SW480 (cell line): Measurements from ENCODE around the gene POLR2L.

Experiments used
- DNase-seq: peaks from one replicate; pipeline ENCODE4 v3.0.0-alpha.2; 2016; ENCODE audit warnings: low spot score

Gene POLR2L

DNA sequence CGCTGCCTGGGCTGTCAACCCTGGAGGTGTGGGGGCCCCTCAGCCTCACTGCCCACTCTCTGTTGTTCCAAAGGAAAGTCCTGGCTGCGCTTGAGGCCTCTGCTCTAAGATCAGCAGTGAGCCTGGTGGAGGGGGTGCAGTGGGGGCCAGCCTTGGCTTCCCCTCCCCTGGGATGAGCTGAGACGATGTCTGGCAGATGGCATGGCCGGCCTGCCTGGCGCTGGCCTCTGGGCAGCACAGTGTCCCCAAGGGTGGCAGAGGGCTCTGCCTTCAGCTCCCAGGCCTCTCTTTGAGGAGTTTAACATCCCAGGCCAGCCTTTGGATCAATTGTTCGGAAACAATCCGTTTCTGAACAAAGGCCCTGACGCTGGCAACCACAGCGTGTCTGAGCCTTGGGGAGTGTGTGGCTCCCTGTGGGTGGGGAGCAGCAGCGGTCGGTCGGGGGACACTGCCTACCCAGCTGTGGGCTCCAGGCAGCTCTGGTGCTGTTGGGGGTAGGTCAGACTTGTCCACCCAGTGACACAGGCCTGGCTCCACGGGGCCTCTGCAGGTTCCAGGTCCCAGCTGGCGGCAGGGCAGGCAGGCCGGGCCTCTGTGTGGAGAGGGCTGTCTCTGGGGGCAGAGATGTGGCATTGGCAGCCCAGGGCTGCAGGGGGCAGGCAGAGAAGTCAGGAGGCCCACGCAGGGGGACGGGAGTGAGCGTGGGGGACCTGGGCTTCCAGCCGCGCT, 12.4 kb upstream of the POLR2L start:
- no peak for DNase-seq

DNA sequence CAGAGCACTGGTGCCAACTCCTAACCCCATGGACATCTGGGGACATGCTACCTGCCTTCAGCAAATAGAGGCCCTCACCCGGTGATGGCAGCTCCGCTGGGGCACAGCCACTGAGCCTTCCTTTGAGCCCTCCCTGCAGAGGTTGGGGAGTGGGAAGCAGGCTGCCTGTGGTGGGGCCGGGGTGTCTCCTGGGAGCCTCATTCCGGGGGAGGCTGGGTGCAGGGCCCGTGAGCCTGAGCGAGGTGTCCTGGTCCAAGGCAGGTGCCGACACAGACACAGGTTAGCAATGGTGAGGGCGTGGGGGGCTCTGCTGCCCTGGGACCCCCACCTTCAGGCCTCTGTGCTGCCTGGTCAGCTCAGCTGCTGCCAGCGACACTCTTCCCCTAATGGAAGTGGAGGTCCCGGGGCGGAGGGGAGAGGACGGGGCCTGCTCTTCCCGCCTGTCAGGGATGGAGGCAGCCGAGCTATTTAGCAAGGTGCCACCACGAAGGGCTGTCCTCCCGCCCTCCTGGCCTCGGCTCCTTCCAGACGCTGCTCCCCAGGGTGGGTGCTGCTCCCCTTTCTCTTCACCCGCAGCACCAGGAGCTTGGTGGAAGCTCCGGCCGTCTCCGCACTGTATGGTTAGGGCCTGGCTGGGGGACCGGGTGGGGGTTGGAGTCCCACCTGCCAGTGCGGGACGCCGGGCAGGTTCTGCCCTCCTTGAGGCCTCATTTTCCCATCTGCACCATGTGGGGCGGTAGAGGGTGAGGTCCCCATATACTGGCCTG, 11.5 kb upstream of the POLR2L start:
- no peak for DNase-seq

DNA sequence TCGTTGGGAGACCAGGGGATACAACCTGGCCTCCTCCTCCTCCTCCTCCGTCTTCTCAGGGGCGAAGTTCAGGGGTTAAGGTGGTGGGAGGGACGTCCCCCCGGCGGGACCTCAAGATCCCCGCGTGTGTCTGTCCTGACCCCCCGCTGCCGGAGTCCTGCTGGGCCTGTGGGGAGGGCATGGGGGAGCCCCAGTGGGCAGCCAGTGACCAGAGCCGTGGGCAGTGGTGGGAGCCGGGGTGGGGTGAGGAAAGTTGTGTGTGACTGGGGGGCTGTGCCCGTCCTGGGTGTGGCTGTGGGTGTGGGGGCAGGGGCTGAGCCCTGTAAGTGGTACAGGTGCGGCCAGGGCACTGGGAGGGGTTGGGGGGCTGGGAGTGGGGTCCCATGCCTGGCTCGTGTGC, 10.4 kb upstream of the POLR2L start:
- DNase-seq = no peak

DNA sequence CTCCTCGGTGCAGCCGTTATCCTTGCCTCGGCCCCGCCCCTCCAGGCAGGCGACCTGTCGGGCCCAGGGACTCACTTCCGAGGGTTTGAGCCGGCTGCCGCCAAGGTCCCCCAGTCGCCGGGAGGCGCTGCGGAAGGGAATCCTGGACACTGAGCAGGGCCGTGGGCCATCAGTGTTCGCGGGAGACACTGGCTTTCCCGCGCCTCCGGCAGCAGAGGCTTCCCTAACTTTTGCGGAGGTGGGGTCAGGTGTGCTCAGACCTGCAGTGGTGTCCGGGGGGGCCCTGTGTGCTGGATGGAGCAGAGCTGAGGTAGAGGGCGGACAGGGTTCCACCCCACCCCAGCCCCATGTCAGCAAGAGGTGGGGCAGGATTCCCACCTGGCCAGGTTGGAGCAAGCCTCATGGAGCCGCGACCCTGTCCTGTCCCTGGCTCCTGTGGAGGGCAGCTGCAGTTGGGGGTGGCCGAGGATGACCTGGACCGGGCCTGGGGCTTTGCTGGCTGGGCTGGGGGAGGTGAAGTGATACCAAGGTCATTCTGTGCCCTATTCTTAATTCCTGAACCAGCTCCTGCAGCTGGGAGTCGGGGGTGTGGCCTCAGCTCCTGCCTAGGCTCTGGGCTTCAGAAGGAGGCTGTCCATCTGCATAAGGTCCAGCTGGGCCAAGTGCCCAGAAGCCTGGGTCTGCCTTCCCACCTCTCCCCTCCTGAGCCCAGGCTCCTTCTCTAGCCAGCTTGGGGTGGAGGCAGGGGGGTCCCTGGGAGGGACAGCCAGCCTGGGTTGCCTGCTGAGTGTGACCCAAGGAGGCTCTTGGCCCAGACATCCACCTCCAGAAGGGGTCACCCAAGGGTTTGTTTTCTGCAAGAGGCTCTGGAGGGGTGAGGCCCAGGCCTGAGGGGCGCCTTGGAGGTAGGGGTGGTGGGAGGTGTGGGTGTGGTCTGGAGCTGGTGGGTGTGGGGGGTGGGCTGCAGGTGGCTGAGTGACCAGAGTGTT, 8.7 kb upstream of the POLR2L start:
- no peak for DNase-seq

DNA sequence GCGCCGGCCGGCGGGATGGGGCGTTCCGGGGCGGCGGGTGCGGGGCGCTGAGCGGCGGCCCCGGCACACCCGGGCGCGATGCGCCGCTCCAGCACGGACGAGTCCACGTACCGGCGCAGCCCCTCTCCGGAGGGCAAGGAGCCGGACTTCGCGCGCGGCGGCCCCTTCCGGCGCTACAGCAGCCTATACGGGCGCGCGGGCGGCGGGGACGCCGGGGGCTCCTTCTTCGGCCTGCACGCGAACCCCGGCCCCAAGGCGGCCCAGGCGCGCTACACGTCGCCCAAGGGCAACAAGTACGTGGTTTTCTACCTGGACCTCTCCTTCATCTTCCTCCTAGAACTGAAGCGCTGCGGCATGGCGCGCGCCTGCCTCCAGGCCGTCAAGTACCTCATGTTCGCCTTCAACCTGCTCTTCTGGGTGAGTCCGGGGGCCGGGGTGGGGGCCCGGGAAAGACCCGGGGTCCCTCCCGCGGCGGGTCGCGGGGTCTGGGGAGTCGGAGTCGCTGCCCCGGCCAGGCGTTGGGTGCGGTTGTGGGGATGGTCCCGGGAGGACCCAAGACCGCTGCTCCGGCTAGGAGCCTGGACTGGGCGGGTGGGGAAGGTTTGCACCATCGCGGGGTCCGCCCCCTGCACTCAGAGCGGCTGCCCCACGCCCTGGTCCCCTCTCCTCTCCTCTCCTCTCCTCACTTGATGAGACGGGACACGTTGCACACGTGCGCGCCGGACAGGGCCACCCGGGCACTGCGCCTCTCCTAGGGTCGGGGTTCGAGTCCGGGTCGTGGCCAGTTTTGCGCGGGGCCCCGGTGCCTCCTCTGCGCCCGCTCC, 7.8 kb upstream of the POLR2L start:
- no peak for DNase-seq

DNA sequence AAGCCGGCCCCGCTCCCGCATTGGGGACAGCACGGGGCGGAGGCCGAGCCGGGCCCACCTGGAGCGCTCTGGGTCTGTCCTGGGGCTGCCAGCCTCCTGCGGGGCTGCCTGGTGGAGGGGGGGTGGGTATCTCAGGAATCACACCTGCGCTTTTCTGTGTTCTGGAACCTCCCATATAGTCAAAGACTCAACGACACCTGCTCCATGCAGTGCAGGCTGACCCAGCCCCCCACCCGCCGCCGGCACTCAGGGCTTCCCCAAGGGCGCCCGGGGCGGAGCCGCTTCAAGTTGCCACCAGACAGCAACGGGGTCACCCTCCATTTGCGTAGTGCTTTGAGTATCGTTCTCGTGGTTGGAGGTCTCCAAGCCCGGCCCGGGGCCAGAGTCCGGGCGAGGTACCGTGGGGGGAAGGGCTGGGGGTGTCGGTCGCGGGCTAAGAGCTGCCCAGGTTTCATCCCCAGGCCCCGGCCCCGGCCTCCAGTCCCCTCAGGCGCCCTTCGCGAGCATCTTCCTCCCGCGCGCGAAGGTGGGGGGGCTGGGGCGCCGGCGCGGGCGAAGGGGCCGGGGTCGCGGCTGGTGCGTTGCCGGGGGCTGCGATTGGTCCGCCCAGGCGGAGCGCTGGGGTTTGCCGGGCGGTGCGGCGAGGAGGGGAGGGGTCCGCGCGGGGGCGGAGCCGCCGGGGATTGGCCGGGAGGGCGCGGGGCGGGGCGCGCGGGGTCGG, 6.9 kb upstream of the POLR2L start:
- DNase-seq = no peak

DNA sequence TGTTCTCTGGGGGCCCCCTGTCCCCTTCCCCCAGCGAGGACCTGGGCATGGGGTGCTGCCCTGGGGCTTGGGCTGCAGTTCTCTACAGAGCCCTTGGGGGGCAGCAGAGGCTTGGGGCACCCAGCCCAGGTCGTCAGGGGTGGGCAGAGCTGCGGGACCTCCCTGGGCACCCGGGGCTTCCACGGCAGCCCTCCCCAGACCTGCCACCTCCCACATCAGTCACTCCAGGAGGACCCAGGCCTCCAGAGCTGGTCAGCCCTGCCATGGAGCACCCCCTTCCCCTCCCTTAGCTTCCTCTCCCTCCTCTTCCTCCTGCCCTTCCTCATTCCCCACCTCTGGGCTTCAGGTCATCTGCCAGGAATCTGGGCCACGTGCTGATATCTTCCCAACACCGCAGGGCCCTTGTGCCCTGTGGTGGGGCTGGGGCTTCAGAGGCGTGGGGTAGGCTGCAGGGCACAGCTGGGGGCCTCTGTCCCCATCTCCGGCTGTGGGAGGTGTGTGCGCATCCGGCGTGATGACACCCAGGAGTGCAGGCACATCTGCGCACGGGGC, 6.1 kb upstream of the POLR2L start:
- DNase-seq = no peak

DNA sequence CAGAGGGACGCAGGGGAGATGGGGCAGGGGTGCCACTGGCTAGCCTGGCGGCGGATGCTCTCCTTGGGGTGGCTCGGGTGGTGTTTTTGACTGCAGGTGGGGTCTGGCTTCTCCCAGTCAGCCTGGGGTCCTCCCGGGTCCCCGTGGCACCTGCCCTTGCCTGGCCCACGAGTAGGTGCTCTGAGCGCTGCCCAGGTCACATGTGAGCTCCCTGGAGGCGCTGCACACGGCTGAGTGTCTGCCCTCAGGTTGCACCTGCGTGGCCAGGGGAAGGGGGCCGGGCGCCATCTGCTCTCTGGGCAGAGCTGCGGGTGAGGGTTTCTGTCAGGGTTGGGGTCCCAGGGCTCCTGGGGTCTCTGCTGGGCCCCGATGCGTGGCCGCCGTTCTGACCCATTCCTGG, 5.5 kb upstream of the POLR2L start:
- no peak for DNase-seq

DNA sequence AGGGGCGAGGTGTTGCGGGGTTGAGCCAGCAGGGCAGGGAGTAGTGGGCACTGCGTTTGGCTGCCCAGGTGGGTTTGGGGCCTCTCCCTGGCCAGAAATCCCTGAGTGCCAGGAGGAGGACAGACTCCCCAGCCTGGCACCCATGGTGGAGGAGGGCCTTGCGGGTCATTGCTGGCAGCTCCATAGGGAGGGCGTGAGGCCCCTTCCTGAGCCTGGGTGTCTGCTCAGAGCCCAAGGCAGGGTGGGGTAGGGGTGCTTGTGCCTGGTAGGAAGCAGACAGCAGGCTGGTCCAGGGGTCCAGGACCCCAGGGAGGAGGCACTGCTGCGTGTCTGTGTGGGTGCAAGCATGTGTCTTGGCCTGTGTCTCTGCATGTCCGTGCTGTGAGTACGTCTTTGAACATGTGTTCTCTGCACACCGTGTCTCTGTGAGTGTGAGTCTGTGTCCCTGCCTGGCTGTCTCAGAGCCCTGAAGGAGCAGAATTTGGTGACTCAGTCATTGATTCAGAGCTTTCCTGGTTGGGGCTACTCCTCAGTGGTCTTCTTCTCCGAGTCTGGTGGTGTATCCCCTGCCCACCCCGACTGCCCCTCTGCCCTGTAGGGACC, 4.3 kb upstream of the POLR2L start:
- no peak for DNase-seq

DNA sequence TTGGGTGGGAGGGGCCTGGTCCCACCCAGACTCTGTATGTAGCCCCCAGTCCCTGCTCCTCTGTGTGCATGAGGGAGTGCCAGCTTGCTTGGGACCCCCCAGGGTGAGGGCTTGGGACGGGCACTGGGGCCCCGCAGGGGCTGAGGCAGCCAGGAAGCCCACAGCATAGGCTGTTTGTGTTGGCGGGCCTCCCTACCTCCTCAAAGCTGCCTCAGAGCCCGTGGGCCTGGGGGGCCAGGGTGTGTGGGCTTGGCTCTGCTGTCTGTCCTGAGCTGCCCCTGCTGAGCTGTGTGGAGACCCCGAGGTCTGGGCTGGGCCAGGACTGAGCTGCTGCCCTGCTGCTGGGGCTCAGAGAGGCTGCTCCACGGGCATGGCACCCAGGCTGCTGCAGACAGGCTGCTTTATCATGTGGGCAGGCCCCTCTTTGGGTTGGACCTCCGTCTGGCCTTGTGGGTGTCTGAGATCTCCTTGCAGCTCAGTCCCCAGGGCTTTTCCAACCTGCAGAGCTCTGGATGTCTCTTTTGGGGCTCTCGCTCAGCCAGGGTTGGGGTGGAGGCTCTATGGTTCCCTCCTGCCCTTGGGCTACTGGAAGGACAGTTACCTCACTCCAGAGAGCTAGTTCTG, 3.7 kb upstream of the POLR2L start:
- DNase-seq = no peak

DNA sequence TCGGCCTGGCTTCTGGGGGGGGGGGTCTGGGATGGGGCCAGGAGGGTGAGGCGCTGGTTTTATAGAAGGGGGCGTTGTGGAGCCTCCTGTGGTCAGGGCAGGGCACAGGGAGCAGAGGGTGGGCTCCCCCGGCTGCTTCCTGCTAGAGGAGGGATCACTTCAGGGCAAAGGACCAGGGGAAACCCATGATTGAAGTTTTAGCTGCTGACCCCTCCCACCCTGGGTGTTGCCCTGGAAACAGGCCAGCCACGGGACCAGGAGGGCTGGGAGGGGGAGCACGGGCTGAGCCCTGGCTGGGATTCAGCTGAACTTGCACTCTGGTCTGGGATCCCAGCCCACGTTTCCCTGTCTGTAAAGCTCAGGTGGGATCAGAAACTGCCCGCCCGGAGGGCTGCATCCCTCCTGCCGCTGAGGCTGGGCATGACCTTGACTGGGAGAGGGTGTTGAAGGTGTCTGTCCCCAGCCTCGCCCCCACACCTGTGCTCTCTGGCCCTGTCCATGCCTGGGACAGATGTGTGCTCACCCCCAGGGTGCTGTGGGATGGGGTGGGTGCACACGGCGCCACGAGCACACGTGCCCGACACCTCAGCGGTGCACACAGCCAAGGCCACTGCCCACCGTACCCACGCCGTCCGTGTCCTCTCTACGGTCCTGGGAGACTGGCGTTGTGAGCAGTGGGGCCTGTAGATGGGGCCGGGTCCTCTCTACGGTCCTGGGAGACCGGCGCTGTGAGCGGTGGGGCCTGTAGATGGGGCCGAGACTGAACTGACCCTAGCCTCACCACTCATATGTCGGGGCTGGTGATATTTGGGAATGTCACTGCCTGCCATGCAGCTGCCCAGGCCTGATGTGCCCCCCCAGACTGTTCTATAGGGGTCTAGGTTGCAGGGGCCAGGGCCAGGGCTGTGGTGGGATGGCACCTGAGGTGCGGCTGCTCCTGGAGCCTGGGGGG, 2.6 kb upstream of the POLR2L start:
- no peak for DNase-seq

DNA sequence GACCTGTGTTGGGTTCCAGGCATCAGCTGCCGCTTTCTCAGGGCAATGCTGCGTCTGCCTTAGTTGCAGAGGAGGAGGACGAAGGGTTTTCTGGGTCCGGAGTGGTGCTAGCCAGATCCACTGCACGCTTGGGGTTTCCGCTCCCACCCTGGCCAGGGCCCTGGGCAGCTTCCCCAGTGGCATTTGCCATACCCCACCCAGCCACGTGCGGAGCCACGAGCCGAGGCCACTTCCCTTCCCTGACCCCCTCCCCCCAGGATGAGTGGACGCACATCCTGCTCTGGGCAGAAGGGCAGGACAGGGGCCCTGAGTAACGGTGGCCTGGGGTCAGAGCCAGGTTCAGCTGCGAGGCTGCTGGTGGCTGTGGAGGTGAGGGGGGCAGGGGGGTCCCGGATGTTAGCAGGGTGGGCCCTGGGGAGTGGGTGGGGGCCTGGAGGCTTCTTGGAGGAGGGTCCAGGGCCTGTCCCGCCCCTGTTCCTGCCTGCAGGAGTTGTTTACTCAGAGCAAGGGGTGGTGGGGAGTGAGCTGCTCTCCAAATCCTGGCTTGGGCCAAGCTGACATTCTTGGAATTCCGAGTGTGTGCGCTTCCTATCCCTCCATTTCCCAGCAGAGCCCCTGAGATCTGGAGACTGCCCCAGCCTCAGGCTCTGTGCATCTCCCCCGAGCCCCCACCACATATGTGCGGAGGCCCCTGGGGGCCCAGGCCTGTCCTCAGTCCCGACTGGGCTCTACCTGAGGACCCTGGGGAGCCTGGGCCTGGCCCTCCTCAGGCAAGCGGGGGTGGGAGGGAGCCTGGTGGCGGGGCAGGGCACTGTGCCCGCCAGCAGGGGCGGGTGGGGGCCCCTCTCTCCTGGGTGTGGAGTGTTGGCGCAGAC, 1.7 kb upstream of the POLR2L start:
- DNase-seq = peak; percentile 70

DNA sequence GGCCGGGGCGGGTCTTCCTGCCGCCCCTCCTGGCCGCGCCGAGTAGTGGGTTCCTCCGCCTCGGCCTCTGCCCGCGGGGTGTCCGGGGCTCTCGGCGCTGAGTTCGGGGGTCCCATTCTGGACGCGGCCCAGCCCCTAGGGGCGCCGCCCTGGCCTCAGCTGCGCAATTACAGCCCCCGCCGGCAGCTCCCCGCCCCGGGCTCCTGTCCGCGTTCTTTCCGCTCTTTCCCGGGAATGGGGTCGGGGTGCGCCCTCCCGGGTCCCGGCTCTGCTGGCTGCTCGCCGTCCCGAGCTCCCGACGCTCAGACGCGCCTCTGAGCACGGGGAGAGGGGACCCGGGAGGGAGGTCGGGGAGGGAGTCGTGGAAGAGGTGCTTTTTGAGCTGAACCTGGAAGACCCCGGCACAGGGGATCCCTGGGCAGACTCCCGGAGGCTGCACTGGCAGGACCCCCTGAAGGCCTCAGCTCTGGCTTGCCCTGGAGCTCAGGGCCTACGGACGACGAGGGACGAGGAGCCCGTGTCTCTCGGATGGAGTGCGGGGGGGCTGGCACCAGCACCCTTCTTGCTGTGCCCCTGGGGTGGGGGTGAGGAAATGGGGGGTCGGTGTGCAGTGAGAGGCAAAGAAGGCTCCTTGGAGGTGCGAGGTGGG, 881 bp upstream of the POLR2L start:
- no peak for DNase-seq

DNA sequence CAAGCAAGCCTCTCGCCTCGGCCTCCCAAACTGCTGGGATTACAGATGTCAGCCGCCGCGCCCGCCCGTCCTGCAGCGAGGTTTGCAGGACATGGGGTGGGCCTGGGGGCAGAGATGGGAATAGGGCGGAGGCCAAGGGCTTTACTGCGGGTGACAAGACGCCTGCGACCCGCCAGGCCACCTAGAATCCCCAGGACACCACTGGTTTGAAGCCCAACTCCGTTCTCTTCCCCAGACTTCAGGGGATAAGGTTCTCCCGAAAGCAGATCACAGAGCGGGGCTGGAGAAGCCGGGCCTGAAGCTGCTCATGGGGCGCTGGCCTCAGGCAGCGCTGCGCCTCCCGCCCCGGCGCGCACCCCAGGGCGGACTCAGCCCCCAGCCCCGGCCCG, 354 bp downstream of the POLR2L start:
- DNase-seq = no peak

DNA sequence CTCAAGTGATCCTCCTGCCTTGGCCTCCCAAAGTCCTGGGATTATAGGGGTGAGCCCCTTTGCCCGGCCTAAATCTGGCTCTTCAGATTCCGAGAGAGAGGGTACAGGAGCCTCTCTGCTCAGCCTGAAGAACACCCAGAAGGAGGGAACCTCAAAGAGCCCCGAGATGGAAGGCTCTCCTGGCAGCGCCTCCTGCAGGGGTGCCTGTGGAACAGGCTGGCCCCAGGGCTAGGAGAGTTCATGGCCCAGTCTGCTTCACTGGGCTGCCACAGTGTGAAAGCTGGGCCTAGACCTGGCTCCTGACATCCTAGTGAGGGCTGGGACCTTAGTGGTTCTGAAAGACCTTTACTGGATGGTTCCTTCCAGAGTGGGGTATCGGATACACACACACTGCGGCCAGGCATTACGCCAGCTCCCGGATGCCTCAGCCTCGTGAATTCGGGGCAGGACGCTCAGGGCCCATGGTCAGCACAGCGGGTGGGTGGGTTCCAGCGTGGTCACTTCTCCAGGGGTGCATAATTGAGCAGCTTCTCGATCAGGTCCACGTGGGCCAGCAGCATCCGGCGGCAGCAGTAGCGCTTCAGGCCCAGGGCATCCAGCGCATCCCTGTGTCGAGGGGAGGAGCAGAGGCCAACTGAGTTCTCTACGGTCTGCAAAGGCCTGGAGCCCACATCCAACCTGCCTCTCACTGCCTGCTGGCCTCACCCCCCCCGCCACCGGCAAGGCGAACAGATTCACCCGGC, 2.3 kb downstream of the POLR2L start:
- no peak for DNase-seq

DNA sequence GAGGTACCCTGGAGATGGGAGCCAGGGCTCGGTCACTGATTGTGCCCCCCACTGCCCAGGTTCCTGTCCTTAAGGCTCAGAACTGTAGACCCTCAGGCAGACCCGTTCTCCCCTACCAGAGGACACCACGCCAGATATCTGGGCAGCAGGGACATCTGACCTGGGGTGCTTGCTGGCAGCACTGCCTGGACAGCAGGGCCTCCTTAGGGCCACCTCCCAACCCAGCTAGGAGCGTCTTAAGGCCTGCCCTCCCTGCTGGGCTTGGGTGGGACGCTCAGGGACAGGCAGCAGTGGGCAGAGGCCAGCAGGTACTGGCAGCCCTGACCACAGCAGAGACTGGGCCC, 3.1 kb downstream of the POLR2L start:
- DNase-seq = no peak
